Progenitor cell of endocrine pancreas (in vitro differentiated cells): ENCODE measurements around the gene CENPP. TPM values are rescaled to one million over a fixed set of nuclear protein-coding genes. Genes with fewer than 3 reads are reported as not detected.

Experiments
- DNase-seq: peaks from one replicate; pipeline ENCODE4 v3.0.0; 2021; ENCODE audit warnings: low spot score; ENCODE audit not compliant: unreplicated experiment
- H3K27ac Mint-ChIP-seq: 2 replicates; pipeline ENCODE4 v1.8.0; 2021; ENCODE audit warnings: mild to moderate bottlenecking, moderate library complexity, mixed read lengths
- H3K27me3 Mint-ChIP-seq: 2 replicates; pipeline ENCODE4 v1.8.0; 2021; ENCODE audit warnings: mixed read lengths
- H3K36me3 Mint-ChIP-seq: 2 replicates; pipeline ENCODE4 v1.8.0; 2022; ENCODE audit warnings: mixed read lengths; ENCODE audit not compliant: insufficient read depth
- H3K4me1 Mint-ChIP-seq: 2 replicates; pipeline ENCODE4 v1.8.0; 2021; ENCODE audit warnings: low read depth, mixed read lengths
- H3K4me3 Mint-ChIP-seq: 2 replicates; pipeline ENCODE4 v1.8.0; 2021; ENCODE audit warnings: low read depth, mild to moderate bottlenecking, moderate library complexity, mixed read lengths
- H3K9me3 Mint-ChIP-seq: 2 replicates; pipeline ENCODE4 v1.8.0; 2021; ENCODE audit warnings: low read depth, mixed read lengths
- total RNA-seq: library from RNA; stranded (reverse); gene quantifications from 2 replicates; pipeline ENCODE4 v1.2.1, GENCODE V29; 2021
- TF ChIP-seq, protein P1 (sequence below): fragments of 200-600 bp; sonication (generic); IDR thresholded peaks from one replicate; pipeline ENCODE4 v1.5.0; 2021; ENCODE audit warnings: antibody characterized with exemption, mild to moderate bottlenecking; ENCODE audit not compliant: unreplicated experiment

CENPP gene
- total RNA-seq, 1 donor from 2014 or later: 5.0 TPM

GRCh38 chr9:92385477-92385876 lies 59.7 kb downstream of the CENPP start:
- Mint-ChIP-seq H3K9me3 (no peaks in the 10 kb centered on the region), H3K36me3 (no peaks in the 10 kb centered on the region), H3K4me1 (no peaks in the 10 kb centered on the region), H3K27ac (no peak overlapping the region), H3K27me3 (no peaks in the 10 kb centered on the region), H3K4me3 (no peak overlapping the region)
- DNase-seq: no peak
- TF ChIP-seq, protein P1, sequence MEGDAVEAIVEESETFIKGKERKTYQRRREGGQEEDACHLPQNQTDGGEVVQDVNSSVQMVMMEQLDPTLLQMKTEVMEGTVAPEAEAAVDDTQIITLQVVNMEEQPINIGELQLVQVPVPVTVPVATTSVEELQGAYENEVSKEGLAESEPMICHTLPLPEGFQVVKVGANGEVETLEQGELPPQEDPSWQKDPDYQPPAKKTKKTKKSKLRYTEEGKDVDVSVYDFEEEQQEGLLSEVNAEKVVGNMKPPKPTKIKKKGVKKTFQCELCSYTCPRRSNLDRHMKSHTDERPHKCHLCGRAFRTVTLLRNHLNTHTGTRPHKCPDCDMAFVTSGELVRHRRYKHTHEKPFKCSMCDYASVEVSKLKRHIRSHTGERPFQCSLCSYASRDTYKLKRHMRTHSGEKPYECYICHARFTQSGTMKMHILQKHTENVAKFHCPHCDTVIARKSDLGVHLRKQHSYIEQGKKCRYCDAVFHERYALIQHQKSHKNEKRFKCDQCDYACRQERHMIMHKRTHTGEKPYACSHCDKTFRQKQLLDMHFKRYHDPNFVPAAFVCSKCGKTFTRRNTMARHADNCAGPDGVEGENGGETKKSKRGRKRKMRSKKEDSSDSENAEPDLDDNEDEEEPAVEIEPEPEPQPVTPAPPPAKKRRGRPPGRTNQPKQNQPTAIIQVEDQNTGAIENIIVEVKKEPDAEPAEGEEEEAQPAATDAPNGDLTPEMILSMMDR: no peak

DNA sequence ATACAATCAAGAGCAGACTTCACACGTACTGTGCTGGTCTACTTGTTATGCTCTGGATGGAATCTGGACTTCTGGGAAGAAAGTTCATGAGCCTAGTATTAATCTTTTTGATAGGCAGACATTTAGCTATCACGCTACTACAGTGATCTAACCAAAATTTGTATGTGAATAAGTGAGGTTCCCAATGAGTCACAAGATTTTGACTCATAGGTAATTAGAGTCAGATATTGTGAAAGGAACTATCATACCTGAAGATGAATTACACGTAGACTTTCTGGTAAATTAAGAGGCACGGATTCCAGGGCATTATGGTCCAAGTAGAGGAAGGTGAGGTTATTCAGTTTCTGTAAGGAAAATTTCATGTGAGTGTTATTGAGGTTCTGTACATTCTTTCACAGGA lies 60.2 kb downstream of the CENPP start:
- no peaks in the 10 kb centered on the region for H3K9me3 Mint-ChIP-seq
- H3K4me3 Mint-ChIP-seq: no peak overlapping the region
- no peaks in the 10 kb centered on the region for H3K36me3 Mint-ChIP-seq
- no peaks in the 10 kb centered on the region for H3K27me3 Mint-ChIP-seq
- H3K27ac Mint-ChIP-seq: no peak overlapping the region
- no peaks in the 10 kb centered on the region for H3K4me1 Mint-ChIP-seq
- DNase-seq: no peak
- TF ChIP-seq, protein P1: no peak

GRCh38 chr9:92392690-92393089 lies 66.9 kb downstream of the CENPP start:
- Mint-ChIP-seq H3K4me3 (no peak overlapping the region), H3K27me3 (no peaks in the 10 kb centered on the region), H3K9me3 (no peaks in the 10 kb centered on the region), H3K36me3 (no peaks in the 10 kb centered on the region), H3K27ac (no peak overlapping the region), H3K4me1 (no peaks in the 10 kb centered on the region)
- TF ChIP-seq, protein P1: no peak
- no peak for DNase-seq

DNA sequence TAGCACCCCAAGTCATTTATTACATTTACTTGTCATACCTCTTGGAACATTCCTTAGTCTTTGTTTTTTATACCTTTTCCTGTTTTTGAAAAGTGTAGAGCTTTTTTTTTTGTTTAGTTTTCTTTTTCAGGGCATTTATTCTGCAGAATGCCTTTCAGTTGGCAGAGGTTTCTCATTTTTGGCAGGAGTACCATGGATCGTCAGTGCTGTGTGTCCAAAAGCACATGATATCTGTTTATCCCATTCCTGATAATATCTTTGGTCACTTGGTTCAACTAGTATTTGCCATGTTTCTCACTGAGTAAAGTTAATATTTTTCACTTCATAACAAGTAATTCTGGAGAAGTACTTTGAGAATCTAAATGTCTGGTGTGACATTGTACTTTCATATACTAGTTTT lies 67.9 kb downstream of the CENPP start:
- H3K36me3 Mint-ChIP-seq: no peaks in the 10 kb centered on the region
- no peaks in the 10 kb centered on the region for H3K9me3 Mint-ChIP-seq

DNA sequence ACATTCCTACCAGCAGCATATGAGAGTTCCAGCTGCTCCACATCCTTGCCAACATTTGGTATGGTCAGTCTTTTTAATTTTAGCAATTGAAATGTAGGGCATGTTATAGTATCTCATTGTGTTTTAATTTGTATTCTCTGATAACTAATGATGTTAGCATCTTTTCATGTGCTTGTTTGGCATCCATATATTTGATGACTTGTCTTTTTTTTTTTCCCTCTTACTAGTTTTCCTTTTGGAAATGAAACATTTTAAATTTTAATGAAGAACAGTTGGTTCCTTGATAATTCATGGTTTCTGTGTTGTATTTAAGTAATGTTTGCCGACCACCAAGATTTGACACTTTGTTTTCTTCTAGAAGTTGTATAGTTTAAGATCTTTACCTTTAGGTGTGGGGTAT lies 69.9 kb downstream of the CENPP start:
- TF ChIP-seq, protein P1: no peak
- H3K27me3 Mint-ChIP-seq: no peaks in the 10 kb centered on the region
- H3K27ac Mint-ChIP-seq: no peak overlapping the region

More for the DNA sequence above, 67.9 kb downstream of the CENPP start:
- no peaks in the 10 kb centered on the region for H3K27me3 Mint-ChIP-seq
- DNase-seq: no peak
- H3K27ac Mint-ChIP-seq: no peak overlapping the region
- TF ChIP-seq, protein P1: no peak
- H3K4me3 Mint-ChIP-seq: no peak overlapping the region
- no peaks in the 10 kb centered on the region for H3K4me1 Mint-ChIP-seq

DNA sequence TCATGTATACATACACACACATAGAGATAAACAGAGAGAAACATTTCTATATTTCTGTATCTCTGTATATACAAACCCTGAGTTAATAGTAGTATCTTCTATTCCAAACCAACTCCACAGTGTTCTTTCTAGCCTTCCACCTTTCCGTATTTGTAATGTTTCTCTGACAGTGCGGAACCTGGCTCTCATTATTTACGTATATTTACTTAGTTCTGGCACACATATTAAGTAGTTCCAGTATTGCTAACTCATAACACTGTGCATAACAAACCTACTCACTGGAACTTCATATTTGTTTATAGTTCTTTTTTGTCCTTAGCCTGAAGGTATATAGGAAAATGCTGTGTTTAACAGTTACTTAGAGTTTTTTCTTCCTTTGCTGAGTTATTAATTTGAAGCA lies 72.1 kb downstream of the CENPP start:
- H3K9me3 Mint-ChIP-seq: no peaks in the 10 kb centered on the region
- H3K4me3 Mint-ChIP-seq: no peak overlapping the region
- H3K4me1 Mint-ChIP-seq: no peaks in the 10 kb centered on the region
- no peaks in the 10 kb centered on the region for H3K27me3 Mint-ChIP-seq
- TF ChIP-seq, protein P1: no peak
- no peaks in the 10 kb centered on the region for H3K36me3 Mint-ChIP-seq
- no peak for DNase-seq
- no peak overlapping the region for H3K27ac Mint-ChIP-seq

More for the DNA sequence above, 69.9 kb downstream of the CENPP start:
- H3K9me3 Mint-ChIP-seq: no peaks in the 10 kb centered on the region
- DNase-seq: no peak
- no peaks in the 10 kb centered on the region for H3K4me1 Mint-ChIP-seq
- H3K4me3 Mint-ChIP-seq: no peak overlapping the region
- H3K36me3 Mint-ChIP-seq: no peaks in the 10 kb centered on the region
